Epithelial cell of esophagus (primary cell): ENCODE data around the gene SH3TC2.

Experiments
- DNase-seq: peaks from one replicate; pipeline ENCODE4 v3.0.0; 2010; ENCODE audit warnings: low read depth
- H3K4me3 ChIP-seq: 2 replicates; pipeline ENCODE4 v1.5.1; 2011; ENCODE audit warnings: mild to moderate bottlenecking, low read length, control low read depth
- CTCF ChIP-seq: IDR thresholded peaks from 2 replicates; pipeline ENCODE4 v1.5.1; 2011; ENCODE audit warnings: low read depth, mild to moderate bottlenecking, low read length, control low read depth, inconsistent platforms; ENCODE audit not compliant: insufficient read depth; ENCODE audit errors: missing control alignments

Gene SH3TC2

GRCh38 chr5:148996270-148996669 is 66.6 kb downstream of the SH3TC2 start:
- no peak for DNase-seq
- H3K4me3 ChIP-seq: no peak overlapping the region
- no peak for TF ChIP-seq CTCF

GRCh38 chr5:148995791-148996190 is 67.1 kb downstream of the SH3TC2 start:
- no peak for TF ChIP-seq CTCF
- no peak overlapping the region for H3K4me3 ChIP-seq
- DNase-seq: no peak

- no peak for TF ChIP-seq CTCF
- no peak overlapping the region for H3K4me3 ChIP-seq
- no peak for DNase-seq
These were observed 69.5 kb downstream of the SH3TC2 start for GRCh38 chr5:148993283-148993936.

- DNase-seq: peak; percentile 96
- TF ChIP-seq CTCF: no peak
- H3K4me3 ChIP-seq: no peak overlapping the region
These were observed 70.6 kb downstream of the SH3TC2 start for GRCh38 chr5:148992265-148992664.

GRCh38 chr5:148991566-148991965 is 71.3 kb downstream of the SH3TC2 start:
- peak; percentile 95 for DNase-seq
- TF ChIP-seq CTCF: no peak
- no peak overlapping the region for H3K4me3 ChIP-seq

- H3K4me3 ChIP-seq: no peak overlapping the region
- TF ChIP-seq CTCF: no peak
- no peak for DNase-seq
These were observed 72.0 kb downstream of the SH3TC2 start for GRCh38 chr5:148990817-148991216.

- no peak for TF ChIP-seq CTCF
- no peak for DNase-seq
These were observed 73.3 kb downstream of the SH3TC2 start for GRCh38 chr5:148989567-148989966.

More at GRCh38 chr5:148989567-148989966, 73.3 kb downstream of the SH3TC2 start:
- H3K4me3 ChIP-seq: no peak overlapping the region
